NT2/D1 (cell line): ENCODE measurements around the gene C2CD3.
"Not testable (repeated sequence)": the region's sequence is repeated elsewhere in the genome, so short reads cannot be mapped to it uniquely, and the experiment has no call there.

Source experiments
- DNase-seq: peaks from one replicate; pipeline ENCODE4 v3.0.0-alpha.2; 2011; ENCODE audit warnings: low read depth, low spot score
- H3K27me3 ChIP-seq: 2 replicates; pipeline ENCODE4 v1.6.0; 2011; ENCODE audit warnings: mild to moderate bottlenecking; ENCODE audit not compliant: insufficient read length, insufficient read depth
- H3K36me3 ChIP-seq: 2 replicates; pipeline ENCODE4 v1.6.1; 2011; ENCODE audit warnings: mild to moderate bottlenecking, low read length, mixed read lengths; ENCODE audit not compliant: insufficient read depth, insufficient read length
- H3K4me1 ChIP-seq: 2 replicates; pipeline ENCODE4 v1.5.1; 2011; ENCODE audit not compliant: insufficient read depth, insufficient read length
- H3K4me3 ChIP-seq: 2 replicates; pipeline ENCODE4 v1.5.1; 2011; ENCODE audit warnings: low read depth; ENCODE audit not compliant: insufficient read length
- H3K9ac ChIP-seq: 2 replicates; pipeline ENCODE4 v1.6.0; 2011; ENCODE audit warnings: low read depth; ENCODE audit not compliant: insufficient read length
- H3K9me3 ChIP-seq: 2 replicates; pipeline ENCODE4 v1.5.1; 2011; ENCODE audit warnings: mild to moderate bottlenecking, low read length; ENCODE audit not compliant: insufficient read depth
- SUZ12 ChIP-seq: IDR thresholded peaks from 2 replicates; pipeline ENCODE4 v1.6.1; 2011; ENCODE audit not compliant: insufficient read length, insufficient read depth; ENCODE audit errors: extremely low read depth
- YY1 ChIP-seq: IDR thresholded peaks from 2 replicates; pipeline ENCODE4 v1.6.1; 2011; ENCODE audit not compliant: insufficient read length, insufficient read depth
- ZNF274 ChIP-seq: IDR thresholded peaks from 2 replicates; pipeline ENCODE4 v1.6.1; 2011; ENCODE audit warnings: mild to moderate bottlenecking, low read depth, low read length

Gene C2CD3

DNA sequence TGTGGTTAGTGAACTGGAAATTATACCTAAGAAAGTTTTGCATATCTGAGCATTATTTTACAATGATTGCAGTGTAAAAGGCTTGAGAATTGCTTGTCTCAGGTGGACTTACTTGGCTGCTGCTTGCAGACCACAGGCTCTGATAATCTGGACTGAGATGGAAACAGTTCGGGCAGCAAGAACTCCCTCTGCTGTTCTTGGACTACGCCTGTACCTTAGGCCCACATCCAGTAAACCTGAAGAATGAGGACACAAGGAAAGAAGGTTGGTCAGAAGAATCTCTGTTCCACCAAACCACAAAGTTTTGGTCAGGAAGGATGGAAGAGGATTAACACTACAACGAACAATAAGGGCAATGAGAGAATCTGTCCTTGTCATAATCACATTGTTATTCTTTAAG, 80.1 kb downstream of the C2CD3 start:
- TF ChIP-seq SUZ12, result no peak
- TF ChIP-seq YY1, result no peak
- no peak for TF ChIP-seq ZNF274
- DNase-seq, result no peak
- Histone ChIP-seq H3K4me1 (no peaks in the 10 kb centered on the region), H3K9ac (no peak overlapping the region), H3K9me3 (no peaks in the 10 kb centered on the region), H3K27me3 (no peaks in the 10 kb centered on the region), H3K4me3 (no peak overlapping the region), H3K36me3 (peaks cover 51% of the 10 kb centered on the region)

DNA sequence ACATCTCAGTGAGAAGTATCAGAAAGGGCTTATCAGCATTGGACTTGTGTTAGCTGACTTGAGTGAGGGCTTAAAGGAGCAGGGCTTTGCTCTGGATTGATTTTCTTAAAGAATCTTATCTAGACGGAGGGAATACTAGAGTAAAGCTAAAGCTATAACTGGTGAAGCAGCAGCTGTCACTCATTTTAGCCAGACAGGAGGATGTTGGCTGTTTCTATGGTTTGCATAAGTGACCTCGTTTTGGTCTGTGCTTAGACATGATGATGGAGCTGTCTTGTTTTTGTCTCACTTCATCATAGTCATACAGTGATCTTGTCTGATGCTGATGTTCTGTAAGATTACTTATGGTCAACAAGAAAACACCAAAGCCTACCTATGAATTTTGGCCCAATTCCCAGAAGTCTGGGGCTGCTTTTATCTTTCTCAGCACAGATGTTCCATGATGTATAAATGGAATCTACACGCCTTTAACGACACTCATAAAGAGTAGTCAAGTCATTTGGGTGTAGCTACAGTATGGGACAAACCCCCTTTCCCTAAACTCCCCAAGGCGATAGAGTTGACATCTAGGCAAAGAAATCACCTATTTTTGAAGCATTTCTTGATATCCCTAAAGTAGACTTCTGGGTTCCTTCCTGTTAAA, 84.4 kb downstream of the C2CD3 start:
- no peak for DNase-seq
- H3K9ac ChIP-seq, result no peak overlapping the region
- peaks cover 38% of the 10 kb centered on the region for H3K36me3 ChIP-seq
- no peaks in the 10 kb centered on the region for H3K9me3 ChIP-seq
- no peaks in the 10 kb centered on the region for H3K4me1 ChIP-seq
- H3K4me3 ChIP-seq, result no peak overlapping the region
- no peak for TF ChIP-seq ZNF274
- no peak for TF ChIP-seq YY1
- no peak for TF ChIP-seq SUZ12
- H3K27me3 ChIP-seq, result no peaks in the 10 kb centered on the region

DNA sequence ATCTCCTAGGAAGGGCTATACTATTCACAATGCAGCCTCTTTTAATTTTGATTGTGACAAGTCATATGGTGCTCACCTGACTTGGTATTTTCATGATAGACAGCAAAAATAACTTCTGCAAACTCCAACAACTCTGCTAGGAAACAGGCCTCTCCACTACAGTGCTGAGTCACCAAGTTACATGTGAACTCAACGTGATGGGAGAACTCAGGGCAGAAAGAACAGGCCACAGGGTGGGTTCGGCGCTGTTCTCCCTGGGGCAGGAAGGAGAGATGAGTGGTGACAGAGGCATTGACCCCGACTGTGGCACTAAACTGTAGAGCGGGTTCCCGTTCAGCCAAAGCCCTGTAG, 85.3 kb downstream of the C2CD3 start:
- H3K9me3 ChIP-seq, result no peaks in the 10 kb centered on the region
- no peak overlapping the region for H3K4me3 ChIP-seq
- H3K27me3 ChIP-seq, result no peaks in the 10 kb centered on the region
- no peak for TF ChIP-seq SUZ12
- TF ChIP-seq YY1, result no peak
- TF ChIP-seq ZNF274, result no peak
- peaks cover 33% of the 10 kb centered on the region for H3K36me3 ChIP-seq
- no peaks in the 10 kb centered on the region for H3K4me1 ChIP-seq
- no peak for DNase-seq
- no peak overlapping the region for H3K9ac ChIP-seq

DNA sequence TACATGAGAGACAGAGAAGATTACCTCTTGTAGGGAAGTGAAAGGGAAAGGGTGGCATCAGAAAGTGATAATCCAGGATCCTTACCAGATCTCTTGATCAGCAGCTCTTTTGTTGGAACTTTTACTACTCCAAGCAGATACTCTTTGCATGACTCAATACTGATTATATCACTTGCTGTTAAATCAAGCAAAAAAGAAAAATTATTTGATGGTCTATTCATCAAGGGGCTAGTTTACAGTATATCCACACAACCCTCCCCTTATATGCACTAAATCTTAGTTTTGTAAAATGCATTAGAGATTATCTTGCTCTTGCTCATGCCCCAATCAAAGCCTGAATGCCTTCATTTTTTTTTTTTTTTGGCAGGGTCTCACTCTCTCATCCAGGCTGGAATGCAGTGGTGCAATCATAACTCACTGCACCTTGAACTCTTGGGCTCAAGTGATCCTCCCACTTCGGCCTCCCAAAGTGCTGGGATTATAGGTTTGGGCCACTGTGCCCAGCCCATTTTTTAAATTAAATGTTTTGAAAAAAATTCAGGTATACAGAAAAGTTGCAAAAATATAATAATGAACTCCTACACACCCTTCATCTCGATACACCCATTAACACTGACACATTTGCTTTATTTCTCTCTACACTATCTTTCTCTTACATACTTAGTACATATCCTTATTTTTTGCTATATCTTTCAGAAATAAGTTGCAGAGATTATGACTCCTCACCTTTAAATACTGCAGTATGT, 85.8 kb downstream of the C2CD3 start:
- Histone ChIP-seq H3K4me1 (no peaks in the 10 kb centered on the region), H3K36me3 (peaks cover 28% of the 10 kb centered on the region), H3K9me3 (no peaks in the 10 kb centered on the region), H3K27me3 (no peaks in the 10 kb centered on the region), H3K4me3 (no peak overlapping the region), H3K9ac (no peak overlapping the region)
- TF ChIP-seq ZNF274, result no peak
- TF ChIP-seq YY1, result no peak
- no peak for TF ChIP-seq SUZ12
- no peak for DNase-seq

DNA sequence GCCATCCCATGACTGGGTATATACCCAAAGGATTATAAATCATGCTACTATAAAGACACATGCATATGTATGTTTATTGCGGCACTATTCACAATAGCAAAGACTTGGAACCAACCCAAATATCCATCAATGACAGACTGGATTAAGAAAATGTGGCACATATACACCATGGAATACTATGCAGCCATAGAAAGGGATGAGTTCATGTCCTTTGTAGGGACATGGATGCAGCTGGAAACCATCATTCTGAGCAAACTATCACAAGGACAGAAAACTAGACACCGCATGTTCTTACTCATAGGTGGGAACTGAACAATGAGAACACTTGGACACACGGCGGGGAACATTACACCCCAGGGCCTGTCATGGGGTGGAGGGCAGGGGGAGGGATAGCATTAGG, 86.9 kb downstream of the C2CD3 start:
- H3K9ac ChIP-seq, H3K27me3 ChIP-seq, H3K4me1 ChIP-seq, H3K9me3 ChIP-seq, H3K4me3 ChIP-seq, DNase-seq: not testable (repeated sequence)
- peaks cover 22% of the 10 kb centered on the region for H3K36me3 ChIP-seq

DNA sequence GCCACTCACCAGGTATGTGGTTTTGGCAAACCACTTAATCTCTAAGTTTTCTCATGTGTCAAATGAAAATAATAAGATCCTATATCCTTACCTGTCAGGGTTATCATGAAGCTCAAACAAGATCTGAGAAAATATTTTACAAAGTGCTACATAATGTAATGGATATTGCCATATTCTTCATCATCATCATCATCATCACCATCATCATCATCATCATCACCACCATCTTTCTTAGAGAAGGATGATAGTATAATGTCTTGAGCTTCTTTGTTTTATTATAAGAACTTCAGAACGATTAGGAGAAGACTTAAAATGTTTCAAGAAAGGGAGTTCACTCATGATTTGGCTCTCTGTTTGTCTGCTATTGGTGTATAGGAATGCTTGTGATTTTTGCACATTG, 89.4 kb downstream of the C2CD3 start:
- Histone ChIP-seq H3K9me3 (no peaks in the 10 kb centered on the region), H3K4me3 (no peak overlapping the region), H3K36me3 (peaks cover 37% of the 10 kb centered on the region), H3K4me1 (no peaks in the 10 kb centered on the region), H3K27me3 (no peaks in the 10 kb centered on the region), H3K9ac (no peak overlapping the region)
- no peak for TF ChIP-seq SUZ12
- TF ChIP-seq ZNF274, result no peak
- TF ChIP-seq YY1, result no peak
- DNase-seq, result no peak

DNA sequence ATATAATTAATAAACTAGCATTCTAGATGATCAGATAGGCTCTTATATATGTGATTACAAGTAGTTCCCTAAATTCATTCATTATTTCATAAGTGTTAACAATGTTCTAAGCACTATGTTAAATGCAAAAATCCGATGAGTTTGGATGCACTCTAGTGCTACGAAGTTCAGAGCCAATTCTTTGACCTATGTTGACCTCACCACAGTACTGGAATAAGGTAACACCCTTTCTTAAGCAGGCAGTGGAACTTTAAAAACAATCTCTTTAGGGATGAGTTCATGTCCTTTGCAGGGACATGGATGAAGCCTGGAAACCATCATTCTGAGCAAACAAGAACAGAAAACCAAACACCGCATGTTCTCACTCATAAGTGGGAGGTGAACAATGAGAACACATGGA, 93.6 kb downstream of the C2CD3 start:
- TF ChIP-seq YY1, result no peak
- TF ChIP-seq ZNF274, result no peak
- Histone ChIP-seq H3K4me1 (no peaks in the 10 kb centered on the region), H3K4me3 (no peak overlapping the region), H3K27me3 (no peaks in the 10 kb centered on the region), H3K9me3 (no peaks in the 10 kb centered on the region), H3K36me3 (peaks cover 43% of the 10 kb centered on the region), H3K9ac (no peak overlapping the region)
- no peak for DNase-seq
